Hepatocyte (in vitro differentiated cells): ENCODE data around the gene HIVEP1. TPM values are rescaled to one million over a fixed set of nuclear protein-coding genes. Genes with fewer than 3 reads are reported as not detected.

Experiments
- DNase-seq: peaks from one replicate; pipeline ENCODE4 v3.0.0-alpha.2; 2016; ENCODE audit warnings: low spot score
- H2AFZ ChIP-seq: fragments of 200-600 bp; sonication (generic); 2 replicates; pipeline ENCODE4 v1.6.0; 2016; ENCODE audit warnings: antibody characterized with exemption, mild to moderate bottlenecking
- H3K27ac ChIP-seq: fragments of 200-600 bp; sonication (generic); 2 replicates; pipeline ENCODE4 v1.5.1; 2016; ENCODE audit warnings: mild to moderate bottlenecking
- H3K27me3 ChIP-seq: fragments of 200-600 bp; sonication (generic); 2 replicates; pipeline ENCODE4 v1.6.1; 2016
- H3K36me3 ChIP-seq: fragments of 200-600 bp; sonication (generic); replicated peaks from 2 replicates; pipeline ENCODE4 v1.5.1; 2016; ENCODE audit warnings: low read depth; ENCODE audit not compliant: insufficient read depth
- H3K4me1 ChIP-seq: fragments of 200-600 bp; sonication (generic); 2 replicates; pipeline ENCODE4 v1.5.1; 2016; ENCODE audit warnings: mild to moderate bottlenecking, moderate library complexity; ENCODE audit not compliant: insufficient read depth
- H3K4me2 ChIP-seq: fragments of 200-600 bp; sonication (generic); 2 replicates; pipeline ENCODE4 v1.6.0; 2016
- H3K4me3 ChIP-seq: fragments of 200-600 bp; sonication (generic); 2 replicates; pipeline ENCODE4 v1.5.1; 2016; ENCODE audit warnings: mild to moderate bottlenecking
- H3K79me2 ChIP-seq: fragments of 200-600 bp; sonication (generic); 2 replicates; pipeline ENCODE4 v1.6.0; 2017; ENCODE audit warnings: mild to moderate bottlenecking
- H3K9me2 ChIP-seq: fragments of 200-600 bp; sonication (generic); replicated peaks from 2 replicates; pipeline ENCODE4 v1.6.0; 2017; ENCODE audit warnings: mild to moderate bottlenecking; ENCODE audit not compliant: insufficient read depth
- H3K9me3 ChIP-seq: fragments of 200-600 bp; sonication (generic); 2 replicates; pipeline ENCODE4 v1.5.1; 2016; ENCODE audit warnings: low read depth, mild to moderate bottlenecking
- H4K20me1 ChIP-seq: fragments of 200-600 bp; sonication (generic); 2 replicates; pipeline ENCODE4 v1.6.0; 2016; ENCODE audit warnings: mild to moderate bottlenecking; ENCODE audit not compliant: insufficient read depth, poor library complexity, severe bottlenecking
- CTCF ChIP-seq: fragments of 200-600 bp; sonication (generic); IDR thresholded peaks from 2 replicates; pipeline ENCODE4 v1.5.1; 2016; ENCODE audit warnings: antibody characterized with exemption, mild to moderate bottlenecking; ENCODE audit not compliant: poor library complexity
- EZH2 ChIP-seq: fragments of 200-600 bp; sonication (generic); IDR thresholded peaks from 2 replicates; pipeline ENCODE4 v1.6.1; 2016; ENCODE audit warnings: antibody characterized with exemption, mild to moderate bottlenecking, borderline replicate concordance
- EZH2phosphoT487 ChIP-seq: fragments of 200-600 bp; sonication (generic); IDR thresholded peaks from one replicate; pipeline ENCODE4 v1.6.1; 2018; ENCODE audit warnings: antibody characterized with exemption, mild to moderate bottlenecking, low read depth, moderate library complexity; ENCODE audit not compliant: unreplicated experiment, severe bottlenecking
- WGBS: methylation state at CpG from one replicate; pipeline ENCODE4 v1.1.6; 2016; ENCODE audit warnings: low lambda C conversion rate; ENCODE audit errors: missing lambda C conversion rate; 5-methylcytosine and 5-hydroxymethylcytosine counted together
- polyA plus RNA-seq: library from polyadenylated mRNA; unstranded; fragments of >200 nt; fragmentation: Nextera tagmentation; extraction: Ambion mirVana; gene quantifications from 2 replicates; pipeline ENCODE4 v1.2.1, GENCODE V29; 2016
- total RNA-seq: library from RNA; depleted of rRNA; stranded (reverse); fragments of >200 nt; gene quantifications from 2 replicates; pipeline ENCODE4 v1.2.3, GENCODE V29; 2014

HIVEP1 gene
- total and polyA plus RNA-seq, 2 experiments from 2014 or later, result 8.7 to 33.7 TPM

GRCh38 chr6:11965499-11965898 is 46.6 kb upstream of the HIVEP1 start:
- Histone ChIP-seq H3K9me3 (no peaks in the 10 kb centered on the region), H3K4me1 (no peaks in the 10 kb centered on the region), H3K4me2 (no peak overlapping the region), H3K27me3 (no peaks in the 10 kb centered on the region), H3K9me2 (no peaks in the 10 kb centered on the region), H3K4me3 (no peak overlapping the region), H2AFZ (no peak overlapping the region), H3K36me3 (no peaks in the 10 kb centered on the region), H4K20me1 (no peaks in the 10 kb centered on the region), H3K79me2 (no peaks in the 10 kb centered on the region), H3K27ac (peak overlapping the region; percentile 51)
- TF ChIP-seq CTCF, result no peak
- TF ChIP-seq EZH2, result no peak
- TF ChIP-seq EZH2phosphoT487, result no peak
- peak; percentile 41 for DNase-seq
- WGBS, result 72% methylated on average over 2 of the region's 2 CpGs

GRCh38 chr6:11968241-11968806 is 43.8 kb upstream of the HIVEP1 start:
- no peak for DNase-seq
- no peak overlapping the region for H3K4me3 ChIP-seq
- H3K9me2 ChIP-seq, result no peaks in the 10 kb centered on the region
- H3K9me3 ChIP-seq, result no peaks in the 10 kb centered on the region
- no peak for TF ChIP-seq EZH2phosphoT487
- TF ChIP-seq EZH2, result no peak
- no peak for TF ChIP-seq CTCF
- H3K27ac ChIP-seq, result no peak overlapping the region
- WGBS, result 92% methylated on average over 3 of the region's 3 CpGs
- no peaks in the 10 kb centered on the region for H4K20me1 ChIP-seq
- H2AFZ ChIP-seq, result no peak overlapping the region
- no peaks in the 10 kb centered on the region for H3K79me2 ChIP-seq
- no peaks in the 10 kb centered on the region for H3K27me3 ChIP-seq
- H3K4me1 ChIP-seq, result no peaks in the 10 kb centered on the region
- H3K4me2 ChIP-seq, result no peak overlapping the region
- no peaks in the 10 kb centered on the region for H3K36me3 ChIP-seq

GRCh38 chr6:11969092-11969491 is 43.0 kb upstream of the HIVEP1 start:
- H3K27me3 ChIP-seq, result no peaks in the 10 kb centered on the region
- H3K4me2 ChIP-seq, result no peak overlapping the region
- H3K9me3 ChIP-seq, result no peaks in the 10 kb centered on the region
- no peak overlapping the region for H3K4me3 ChIP-seq
- no peaks in the 10 kb centered on the region for H3K79me2 ChIP-seq
- WGBS, result 69% methylated on average over 2 of the region's 2 CpGs
- no peaks in the 10 kb centered on the region for H4K20me1 ChIP-seq
- H2AFZ ChIP-seq, result no peak overlapping the region
- no peaks in the 10 kb centered on the region for H3K36me3 ChIP-seq
- no peak for DNase-seq
- no peak overlapping the region for H3K27ac ChIP-seq
- H3K4me1 ChIP-seq, result no peaks in the 10 kb centered on the region
- TF ChIP-seq EZH2 (no peak), EZH2phosphoT487 (no peak), CTCF (no peak)
- H3K9me2 ChIP-seq, result no peaks in the 10 kb centered on the region
